ENCODE measurements around the gene LSP1. TPM values are rescaled to one million over a fixed set of nuclear protein-coding genes. Genes with fewer than 3 reads are reported as not detected.

The LSP1 gene
- total RNA-seq, 1 donor from 2014 or later: not detected

- no peak overlapping the region for H3K4me3 Mint-ChIP-seq (ENCODE audit: unreplicated experiment)
- H3K27ac Mint-ChIP-seq (ENCODE audit: unreplicated experiment): no peak overlapping the region
- no peaks in the 10 kb centered on the region for H3K36me3 Mint-ChIP-seq (ENCODE audit: low read depth, unreplicated experiment)
- TF ChIP-seq CTCF (IDR thresholded peaks at IDR 0.05; ENCODE audit: unreplicated experiment): no peak
- no peaks in the 10 kb centered on the region for H3K9me3 Mint-ChIP-seq (ENCODE audit: unreplicated experiment)
- H3K4me1 Mint-ChIP-seq (ENCODE audit: unreplicated experiment): no peaks in the 10 kb centered on the region
- no peak for DNase-seq (ENCODE audit: low spot score)
- peaks cover 10% of the 10 kb centered on the region for H3K27me3 Mint-ChIP-seq (ENCODE audit: unreplicated experiment)
Observed at GRCh38 chr11:1922481-1923081, 69.7 kb downstream of the LSP1 start.

GRCh38 chr11:1923201-1923956, 70.5 kb downstream of the LSP1 start:
- Mint-ChIP-seq H3K36me3 (ENCODE audit: low read depth, unreplicated experiment) (no peaks in the 10 kb centered on the region), H3K27me3 (ENCODE audit: unreplicated experiment) (peaks cover 10% of the 10 kb centered on the region), H3K9me3 (ENCODE audit: unreplicated experiment) (no peaks in the 10 kb centered on the region), H3K27ac (ENCODE audit: unreplicated experiment) (no peak overlapping the region), H3K4me1 (ENCODE audit: unreplicated experiment) (no peaks in the 10 kb centered on the region), H3K4me3 (ENCODE audit: unreplicated experiment) (no peak overlapping the region)
- TF ChIP-seq CTCF (IDR thresholded peaks at IDR 0.05; ENCODE audit: unreplicated experiment): no peak
- no peak for DNase-seq (ENCODE audit: low spot score)

GRCh38 chr11:1924181-1924580, 71.3 kb downstream of the LSP1 start:
- peaks cover 10% of the 10 kb centered on the region for H3K27me3 Mint-ChIP-seq (ENCODE audit: unreplicated experiment)
- no peaks in the 10 kb centered on the region for H3K4me1 Mint-ChIP-seq (ENCODE audit: unreplicated experiment)
- H3K9me3 Mint-ChIP-seq (ENCODE audit: unreplicated experiment): no peaks in the 10 kb centered on the region
- TF ChIP-seq CTCF (IDR thresholded peaks at IDR 0.05; ENCODE audit: unreplicated experiment): no peak
- no peaks in the 10 kb centered on the region for H3K36me3 Mint-ChIP-seq (ENCODE audit: low read depth, unreplicated experiment)
- no peak for DNase-seq (ENCODE audit: low spot score)
- no peak overlapping the region for H3K4me3 Mint-ChIP-seq (ENCODE audit: unreplicated experiment)
- H3K27ac Mint-ChIP-seq (ENCODE audit: unreplicated experiment): no peak overlapping the region

GRCh38 chr11:1924646-1925372, 71.9 kb downstream of the LSP1 start:
- Mint-ChIP-seq H3K4me1 (ENCODE audit: unreplicated experiment) (no peaks in the 10 kb centered on the region), H3K36me3 (ENCODE audit: low read depth, unreplicated experiment) (no peaks in the 10 kb centered on the region), H3K9me3 (ENCODE audit: unreplicated experiment) (no peaks in the 10 kb centered on the region), H3K27ac (ENCODE audit: unreplicated experiment) (no peak overlapping the region), H3K4me3 (ENCODE audit: unreplicated experiment) (no peak overlapping the region), H3K27me3 (ENCODE audit: unreplicated experiment) (peaks cover 9% of the 10 kb centered on the region)
- no peak for TF ChIP-seq CTCF (IDR thresholded peaks at IDR 0.05; ENCODE audit: unreplicated experiment)
- no peak for DNase-seq (ENCODE audit: low spot score)
